Mesodermal cell (in vitro differentiated cells): ENCODE data around the gene BLCAP.

Source experiments
- H3K27ac ChIP-seq: 2 replicates; pipeline ENCODE4 v1.7.0; 2013; ENCODE audit warnings: mild to moderate bottlenecking, low read depth, low read length, moderate library complexity; ENCODE audit not compliant: severe bottlenecking
- H3K36me3 ChIP-seq: 2 replicates; pipeline ENCODE4 v1.7.1; 2013; ENCODE audit warnings: mild to moderate bottlenecking, low read length, moderate library complexity; ENCODE audit not compliant: control insufficient read depth, insufficient read depth
- H3K4me1 ChIP-seq: one replicate; pipeline ENCODE4 v1.7.1; 2013; ENCODE audit warnings: mild to moderate bottlenecking, low read length; ENCODE audit not compliant: insufficient read depth, control insufficient read depth, poor library complexity, severe bottlenecking
- H3K4me3 ChIP-seq: 2 replicates; pipeline ENCODE4 v1.7.0; 2013; ENCODE audit warnings: low read length, control low read depth, mild to moderate bottlenecking; ENCODE audit not compliant: insufficient read depth, poor library complexity, severe bottlenecking; ENCODE audit errors: extremely low read depth
- H3K9me3 ChIP-seq: 2 replicates; pipeline ENCODE4 v1.7.1; 2013; ENCODE audit warnings: mild to moderate bottlenecking, low read length, moderate library complexity; ENCODE audit not compliant: control insufficient read depth
- WGBS, 2 experiments: methylation state at CpG; one replicate each; pipeline ENCODE4 v1.1.5; 2013; ENCODE audit warnings: missing lambda C conversion rate in 2 of 2; ENCODE audit not compliant: insufficient coverage in 2 of 2; 5-methylcytosine and 5-hydroxymethylcytosine counted together

The BLCAP gene

GRCh38 chr20:37529214-37529967, 1.7 kb upstream of the BLCAP start:
- Histone ChIP-seq H3K27ac (no peak overlapping the region), H3K36me3 (peaks cover 14% of the 10 kb centered on the region), H3K4me1 (peaks cover 14% of the 10 kb centered on the region), H3K9me3 (no peaks in the 10 kb centered on the region), H3K4me3 (no peak overlapping the region)
- 82 to 84% methylated on average over 7 of the region's 8 CpGs for WGBS, 2 experiments

- peak overlapping the region; percentile 99 for H3K27ac ChIP-seq
- 68 to 77% methylated on average over 5 to 7 of the region's 10 CpGs for WGBS, 2 experiments
- no peaks in the 10 kb centered on the region for H3K9me3 ChIP-seq
- H3K4me1 ChIP-seq = peaks cover 19% of the 10 kb centered on the region
- peak overlapping the region; percentile 97 for H3K4me3 ChIP-seq
- peaks cover 21% of the 10 kb centered on the region for H3K36me3 ChIP-seq
Measured at GRCh38 chr20:37528446-37529213, 954 bp upstream of the BLCAP start.

- no peaks in the 10 kb centered on the region for H3K9me3 ChIP-seq
- peak overlapping the region; percentile 99 for H3K27ac ChIP-seq
- peaks cover 19% of the 10 kb centered on the region for H3K4me1 ChIP-seq
- WGBS, 2 experiments = 0% methylated on average over 12 of the region's 28 CpGs
- peaks cover 31% of the 10 kb centered on the region for H3K36me3 ChIP-seq
- peak overlapping the region; percentile 97 for H3K4me3 ChIP-seq
Measured at GRCh38 chr20:37526839-37527637, 638 bp downstream of the BLCAP start.

GRCh38 chr20:37526238-37526838, 1.3 kb downstream of the BLCAP start:
- peaks cover 19% of the 10 kb centered on the region for H3K4me1 ChIP-seq
- WGBS, 2 experiments = 0% methylated on average over 6 to 7 of the region's 10 CpGs
- peaks cover 2% of the 10 kb centered on the region for H3K9me3 ChIP-seq
- peak overlapping the region; percentile 97 for H3K4me3 ChIP-seq
- peaks cover 35% of the 10 kb centered on the region for H3K36me3 ChIP-seq
- peak overlapping the region; percentile 99 for H3K27ac ChIP-seq

- WGBS, 2 experiments = 66 to 67% methylated on average over 3 of the region's 5 CpGs
- peaks cover 19% of the 10 kb centered on the region for H3K4me1 ChIP-seq
- peaks cover 3% of the 10 kb centered on the region for H3K9me3 ChIP-seq
- peaks cover 40% of the 10 kb centered on the region for H3K36me3 ChIP-seq
- H3K27ac ChIP-seq = peak overlapping the region; percentile 99
- peak overlapping the region; percentile 97 for H3K4me3 ChIP-seq
Measured at GRCh38 chr20:37525810-37526209, 1.9 kb downstream of the BLCAP start.

- H3K4me3 ChIP-seq = peak overlapping the region; percentile 97
- H3K27ac ChIP-seq = no peak overlapping the region
- peaks cover 3% of the 10 kb centered on the region for H3K9me3 ChIP-seq
- H3K36me3 ChIP-seq = peaks cover 47% of the 10 kb centered on the region
- 72 to 87% methylated on average over 4 to 6 of the region's 6 CpGs for WGBS, 2 experiments
- H3K4me1 ChIP-seq = peaks cover 22% of the 10 kb centered on the region
Measured at GRCh38 chr20:37524859-37525708, 2.6 kb downstream of the BLCAP start.

- WGBS, 2 experiments = 85 to 89% methylated on average over 8 to 9 of the region's 10 CpGs
- no peak overlapping the region for H3K27ac ChIP-seq
- peaks cover 22% of the 10 kb centered on the region for H3K4me1 ChIP-seq
- peaks cover 54% of the 10 kb centered on the region for H3K36me3 ChIP-seq
- H3K4me3 ChIP-seq = no peak overlapping the region
- H3K9me3 ChIP-seq = peaks cover 3% of the 10 kb centered on the region
Measured at GRCh38 chr20:37523911-37524700, 3.6 kb downstream of the BLCAP start.

- 88 to 94% methylated on average over 9 to 12 of the region's 13 CpGs for WGBS, 2 experiments
- H3K4me1 ChIP-seq = peaks cover 28% of the 10 kb centered on the region
- peaks cover 3% of the 10 kb centered on the region for H3K9me3 ChIP-seq
- H3K36me3 ChIP-seq = peaks cover 65% of the 10 kb centered on the region
- H3K4me3 ChIP-seq = peak overlapping the region; percentile 6
- no peak overlapping the region for H3K27ac ChIP-seq
Measured at GRCh38 chr20:37523012-37523391, 4.7 kb downstream of the BLCAP start.

- peaks cover 3% of the 10 kb centered on the region for H3K9me3 ChIP-seq
- peak overlapping the region; percentile 46 for H3K4me3 ChIP-seq
- peaks cover 70% of the 10 kb centered on the region for H3K36me3 ChIP-seq
- 76 to 82% methylated on average over 20 to 36 of the region's 36 CpGs for WGBS, 2 experiments
- peaks cover 33% of the 10 kb centered on the region for H3K4me1 ChIP-seq
- no peak overlapping the region for H3K27ac ChIP-seq
Measured at GRCh38 chr20:37522260-37523011, 5.2 kb downstream of the BLCAP start.
